Right atrium auricular region (tissue), 2 donors: ENCODE results near the gene OPRL1. TPM values are rescaled to one million over a fixed set of nuclear protein-coding genes. Genes with fewer than 3 reads are reported as not detected.

Source experiments
- DNase-seq: peaks from one replicate; pipeline ENCODE4 v3.0.0-alpha.2; 2019; ENCODE audit warnings: low spot score
- H3K27ac ChIP-seq, 2 donors: fragments of 200-600 bp; sonication (generic); 1 replicate in 1 of 2; 2 replicates in 1 of 2; pipeline ENCODE4 v1.5.1; 2016 to 2019
- H3K27me3 ChIP-seq, 2 donors: fragments of 200-600 bp; sonication (generic); one replicate each; pipeline versions ENCODE4 v1.5.1 to v1.6.0; 2017 to 2019
- H3K36me3 ChIP-seq: fragments of 200-600 bp; sonication (generic); one replicate; pipeline ENCODE4 v1.5.1; 2016
- H3K4me1 ChIP-seq, 2 donors: fragments of 200-600 bp; sonication (generic); one replicate each; pipeline versions ENCODE4 v1.5.1 to v1.6.0; 2017 to 2019
- H3K4me3 ChIP-seq, 2 donors: fragments of 200-600 bp; sonication (generic); 1 replicate in 1 of 2; 2 replicates in 1 of 2; pipeline ENCODE4 v1.5.1; 2017 to 2019; ENCODE audit warnings: mild to moderate bottlenecking in 1 of 2, moderate library complexity in 1 of 2
- H3K9me3 ChIP-seq, 2 donors: fragments of 200-600 bp; sonication (generic); one replicate each; pipeline ENCODE4 v1.5.1; 2019
- total RNA-seq, 2 donors: library from RNA; depleted of rRNA; stranded (reverse); fragments of >200 nt; gene quantifications; one replicate each; pipeline ENCODE4 v1.1.0, GENCODE V29; 2016
- TF ChIP-seq, protein P1 (sequence below), 2 donors: fragments of 200-600 bp; sonication (generic); IDR thresholded peaks; one replicate each; pipeline ENCODE4 v1.5.1; 2019; ENCODE audit warnings: antibody characterized with exemption in 2 of 2

OPRL1 gene
- total RNA-seq, 2 donors from 2014 or later: 0.75 to 1.4 TPM

DNA sequence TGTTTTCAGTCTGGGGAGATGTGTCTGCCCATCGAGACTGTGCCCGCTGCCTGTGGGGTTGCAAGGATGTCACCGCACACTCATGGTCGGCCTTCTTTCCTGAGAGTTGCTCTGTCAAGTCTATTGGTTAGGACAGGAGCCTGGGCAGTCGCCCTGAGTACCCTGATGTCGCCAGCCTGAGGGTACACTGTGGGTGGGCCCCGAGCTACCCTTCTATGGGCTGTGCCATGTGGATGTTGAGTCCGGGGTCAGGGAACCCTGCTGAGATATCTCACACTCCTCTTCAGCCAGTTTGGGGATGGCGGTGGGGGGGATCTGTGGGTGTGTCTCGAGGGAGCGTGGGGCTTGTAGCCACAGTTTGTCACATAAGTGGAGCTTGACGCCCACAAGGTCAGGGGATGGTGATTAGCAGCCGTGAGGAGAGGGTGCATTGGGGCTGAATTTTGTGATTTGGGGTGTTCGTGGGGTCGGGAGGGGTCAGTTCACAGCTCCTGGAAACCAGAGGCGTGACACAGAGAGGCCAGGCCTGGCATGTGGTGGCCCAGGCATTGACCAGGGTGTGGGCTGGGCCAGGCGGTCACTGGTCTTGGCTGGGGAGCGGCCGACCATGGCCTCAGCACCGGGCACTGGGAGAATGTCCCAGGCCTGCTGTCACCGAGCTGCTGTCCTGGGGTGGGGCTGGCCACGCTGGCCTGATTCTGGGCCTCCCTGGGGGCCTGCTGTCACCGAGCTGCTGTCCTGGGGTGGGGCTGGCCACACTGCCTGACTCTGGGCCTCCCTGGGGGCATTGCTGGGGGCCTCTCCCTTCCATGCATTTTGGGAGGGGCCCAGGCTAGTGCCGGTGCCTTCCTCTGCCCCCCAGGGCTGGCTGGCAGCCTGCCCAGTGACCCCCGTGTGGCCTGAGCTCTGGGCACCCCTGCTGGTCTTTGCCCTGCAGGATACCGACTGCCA is 29.1 kb downstream of the OPRL1 start:
- peak; percentile 30 for DNase-seq
- H3K4me3 ChIP-seq: no peak overlapping the region
- no peak overlapping the region for H3K27ac ChIP-seq
- TF ChIP-seq, protein P1, sequence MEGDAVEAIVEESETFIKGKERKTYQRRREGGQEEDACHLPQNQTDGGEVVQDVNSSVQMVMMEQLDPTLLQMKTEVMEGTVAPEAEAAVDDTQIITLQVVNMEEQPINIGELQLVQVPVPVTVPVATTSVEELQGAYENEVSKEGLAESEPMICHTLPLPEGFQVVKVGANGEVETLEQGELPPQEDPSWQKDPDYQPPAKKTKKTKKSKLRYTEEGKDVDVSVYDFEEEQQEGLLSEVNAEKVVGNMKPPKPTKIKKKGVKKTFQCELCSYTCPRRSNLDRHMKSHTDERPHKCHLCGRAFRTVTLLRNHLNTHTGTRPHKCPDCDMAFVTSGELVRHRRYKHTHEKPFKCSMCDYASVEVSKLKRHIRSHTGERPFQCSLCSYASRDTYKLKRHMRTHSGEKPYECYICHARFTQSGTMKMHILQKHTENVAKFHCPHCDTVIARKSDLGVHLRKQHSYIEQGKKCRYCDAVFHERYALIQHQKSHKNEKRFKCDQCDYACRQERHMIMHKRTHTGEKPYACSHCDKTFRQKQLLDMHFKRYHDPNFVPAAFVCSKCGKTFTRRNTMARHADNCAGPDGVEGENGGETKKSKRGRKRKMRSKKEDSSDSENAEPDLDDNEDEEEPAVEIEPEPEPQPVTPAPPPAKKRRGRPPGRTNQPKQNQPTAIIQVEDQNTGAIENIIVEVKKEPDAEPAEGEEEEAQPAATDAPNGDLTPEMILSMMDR (IDR thresholded peaks at IDR 0.05): no peak
- H3K4me1 ChIP-seq: no peaks in the 10 kb centered on the region
- no peaks in the 10 kb centered on the region for H3K9me3 ChIP-seq
- H3K27me3 ChIP-seq: no peaks in the 10 kb centered on the region
- no peaks in the 10 kb centered on the region for H3K36me3 ChIP-seq

DNA sequence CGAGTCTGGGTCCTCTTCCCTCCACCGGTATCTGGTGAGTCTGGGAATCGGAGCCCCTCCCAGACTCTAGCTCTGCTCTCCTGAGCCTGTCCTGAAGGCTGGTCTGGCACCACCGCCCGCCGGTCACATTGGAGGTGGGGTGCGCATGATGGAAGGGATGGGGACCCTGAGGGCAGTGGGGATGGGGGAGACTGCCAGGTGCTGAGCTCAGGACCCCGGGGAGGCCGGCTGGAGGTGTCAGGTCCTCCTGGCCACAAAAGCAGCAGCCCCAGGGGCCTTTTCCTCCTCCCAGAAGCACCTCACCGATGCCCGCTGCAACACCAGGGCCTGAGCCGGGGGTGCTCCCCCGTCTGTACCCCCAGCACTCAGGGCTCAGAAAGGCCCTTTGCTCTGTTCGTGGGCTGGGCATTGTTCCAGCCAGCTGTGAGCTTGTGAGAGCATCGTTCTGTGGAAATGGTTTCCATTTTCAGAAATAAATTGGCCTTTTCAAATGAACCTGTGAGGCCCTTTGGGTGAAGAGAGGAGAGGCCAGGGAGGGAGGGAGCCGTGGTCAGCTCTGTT is 30.0 kb downstream of the OPRL1 start:
- Histone ChIP-seq H3K9me3 (no peaks in the 10 kb centered on the region), H3K36me3 (no peaks in the 10 kb centered on the region), H3K4me3 (no peak overlapping the region), H3K4me1 (no peaks in the 10 kb centered on the region), H3K27ac (no peak overlapping the region), H3K27me3 (no peaks in the 10 kb centered on the region)
- TF ChIP-seq, protein P1 (IDR thresholded peaks at IDR 0.05): no peak
- DNase-seq: peak; percentile 54

DNA sequence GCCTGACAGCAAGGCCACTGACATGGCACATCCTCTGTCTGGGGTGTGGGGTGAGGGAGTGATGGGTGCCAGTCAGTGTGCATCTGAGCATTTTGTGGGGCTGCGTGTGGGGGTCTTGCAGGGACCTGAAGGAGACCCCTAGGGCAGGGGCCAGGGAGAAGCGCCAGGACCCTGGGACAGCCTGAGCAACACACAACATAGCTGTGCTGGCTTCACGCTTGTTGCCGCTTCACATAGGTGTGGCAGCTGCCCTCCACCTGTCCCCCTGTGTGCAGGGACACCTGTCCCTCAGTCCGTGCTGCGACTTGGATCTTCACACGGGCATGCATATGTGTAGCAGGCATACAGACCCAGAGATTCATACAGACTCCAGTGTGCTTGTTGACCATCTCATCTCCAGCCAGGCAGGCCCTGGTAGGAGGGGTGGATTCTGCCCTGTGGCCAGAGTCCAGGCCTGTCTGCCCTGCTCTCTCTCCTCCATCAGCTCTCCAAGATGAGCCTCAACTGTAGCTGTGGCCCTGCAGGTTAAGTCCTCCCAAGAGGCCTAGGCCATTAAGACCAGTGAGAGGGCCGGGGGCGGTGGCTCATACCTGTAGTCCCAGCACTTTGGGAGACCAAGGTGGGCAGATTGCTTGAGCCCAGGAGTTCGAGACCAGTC is 30.7 kb downstream of the OPRL1 start:
- no peak overlapping the region for H3K4me3 ChIP-seq
- TF ChIP-seq, protein P1 (IDR thresholded peaks at IDR 0.05): no peak
- no peaks in the 10 kb centered on the region for H3K36me3 ChIP-seq
- no peaks in the 10 kb centered on the region for H3K9me3 ChIP-seq
- H3K4me1 ChIP-seq: no peaks in the 10 kb centered on the region
- DNase-seq: peak; percentile 55
- no peaks in the 10 kb centered on the region for H3K27me3 ChIP-seq
- no peak overlapping the region for H3K27ac ChIP-seq

DNA sequence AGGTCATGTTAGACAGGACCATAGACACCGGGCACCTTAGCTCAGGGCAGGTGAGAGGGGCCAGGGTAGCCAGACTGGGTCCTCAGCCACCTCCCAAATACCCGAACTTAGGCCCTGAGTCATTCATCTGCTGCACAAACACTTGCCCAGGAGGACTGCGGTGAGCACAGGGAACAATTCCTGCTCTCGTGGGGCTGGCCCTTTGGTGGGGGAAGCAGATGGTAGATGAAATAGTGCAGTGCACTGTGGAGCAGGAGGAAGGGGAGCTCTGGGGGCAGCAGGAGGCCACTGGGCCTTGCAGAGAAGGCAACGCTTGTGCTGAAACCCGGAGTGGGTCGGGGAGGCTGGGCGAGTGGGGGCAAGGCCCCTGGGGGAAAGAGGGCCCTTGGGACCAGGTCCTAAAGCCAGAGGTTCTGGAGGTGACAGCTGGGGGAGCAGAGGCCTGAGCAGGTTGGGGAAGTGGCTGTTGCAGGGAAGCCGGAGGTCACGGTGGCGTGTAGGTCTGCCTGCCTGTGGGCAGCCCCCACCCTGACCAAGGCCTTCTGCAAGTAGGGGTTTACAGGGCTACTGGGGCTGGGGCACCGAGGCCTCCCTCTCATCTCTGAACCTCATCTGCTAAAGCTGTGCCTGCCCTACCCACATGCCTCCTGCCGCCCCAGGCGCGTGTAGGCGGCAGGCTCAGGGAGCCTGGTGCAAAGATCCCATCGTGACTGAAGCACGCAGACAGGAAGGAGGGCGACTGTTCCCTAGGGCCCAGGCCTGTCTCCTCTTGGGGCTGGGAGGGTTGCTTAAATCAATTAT is 32.2 kb downstream of the OPRL1 start:
- H3K4me3 ChIP-seq: no peak overlapping the region
- H3K27me3 ChIP-seq: no peaks in the 10 kb centered on the region
- no peaks in the 10 kb centered on the region for H3K4me1 ChIP-seq
- TF ChIP-seq, protein P1 (IDR thresholded peaks at IDR 0.05): no peak
- no peaks in the 10 kb centered on the region for H3K9me3 ChIP-seq
- H3K27ac ChIP-seq: no peak overlapping the region
- DNase-seq: peak; percentile 47
- H3K36me3 ChIP-seq: no peaks in the 10 kb centered on the region

DNA sequence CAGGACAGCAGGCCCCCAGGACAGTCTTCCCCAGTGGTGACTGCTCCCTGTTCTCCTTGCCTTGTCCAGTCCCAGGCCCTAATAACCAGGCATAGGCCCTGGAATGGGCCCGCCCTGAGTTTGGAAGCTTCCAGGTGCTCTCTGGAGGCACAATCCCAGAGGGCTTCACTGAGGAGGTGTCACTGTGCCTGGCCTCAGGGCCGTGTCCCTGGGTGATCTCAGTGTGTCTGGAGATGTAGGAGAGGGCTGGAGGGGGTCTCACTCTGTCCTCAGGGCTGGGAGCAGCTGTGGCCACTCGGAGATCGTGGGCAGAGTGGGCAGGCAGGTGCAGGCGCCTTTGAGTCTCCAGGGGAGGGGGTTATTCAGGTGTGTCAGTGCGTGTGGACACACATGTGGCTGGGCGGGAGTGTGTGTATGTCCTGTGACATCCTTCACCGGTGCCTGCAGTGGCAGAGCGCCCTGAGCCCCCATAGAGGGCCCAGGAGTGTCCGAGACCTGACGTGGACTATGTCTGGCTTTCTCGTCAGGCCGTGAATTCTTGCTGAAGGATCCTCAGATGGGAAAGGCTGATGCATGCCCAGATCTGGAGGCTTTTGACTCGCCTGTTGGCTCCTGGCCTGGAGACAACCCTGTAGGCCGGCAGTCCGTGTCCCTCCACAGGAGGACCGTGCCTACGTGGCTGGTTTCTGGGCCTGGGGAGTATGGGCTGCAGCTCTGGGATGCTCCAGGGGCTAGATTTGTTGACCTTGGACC is 33.0 kb downstream of the OPRL1 start:
- H3K4me3 ChIP-seq: no peak overlapping the region
- H3K27me3 ChIP-seq: no peaks in the 10 kb centered on the region
- H3K9me3 ChIP-seq: no peaks in the 10 kb centered on the region
- H3K27ac ChIP-seq: no peak overlapping the region
- TF ChIP-seq, protein P1 (IDR thresholded peaks at IDR 0.05): no peak
- H3K36me3 ChIP-seq: no peaks in the 10 kb centered on the region
- no peaks in the 10 kb centered on the region for H3K4me1 ChIP-seq
- DNase-seq: peak; percentile 47
